GM19043 (cell line): ENCODE data around the gene ATF7.
"Not testable (repeated sequence)": the region's sequence is repeated elsewhere in the genome, so short reads cannot be mapped to it uniquely, and the experiment has no call there.

Experiments
- ATAC-seq: cut with Tn5 transposase; IDR thresholded peaks from one replicate; pipeline ENCODE4 v1.9.1; 2021; ENCODE audit warnings: low read depth; ENCODE audit not compliant: unreplicated experiment

Gene ATF7

DNA sequence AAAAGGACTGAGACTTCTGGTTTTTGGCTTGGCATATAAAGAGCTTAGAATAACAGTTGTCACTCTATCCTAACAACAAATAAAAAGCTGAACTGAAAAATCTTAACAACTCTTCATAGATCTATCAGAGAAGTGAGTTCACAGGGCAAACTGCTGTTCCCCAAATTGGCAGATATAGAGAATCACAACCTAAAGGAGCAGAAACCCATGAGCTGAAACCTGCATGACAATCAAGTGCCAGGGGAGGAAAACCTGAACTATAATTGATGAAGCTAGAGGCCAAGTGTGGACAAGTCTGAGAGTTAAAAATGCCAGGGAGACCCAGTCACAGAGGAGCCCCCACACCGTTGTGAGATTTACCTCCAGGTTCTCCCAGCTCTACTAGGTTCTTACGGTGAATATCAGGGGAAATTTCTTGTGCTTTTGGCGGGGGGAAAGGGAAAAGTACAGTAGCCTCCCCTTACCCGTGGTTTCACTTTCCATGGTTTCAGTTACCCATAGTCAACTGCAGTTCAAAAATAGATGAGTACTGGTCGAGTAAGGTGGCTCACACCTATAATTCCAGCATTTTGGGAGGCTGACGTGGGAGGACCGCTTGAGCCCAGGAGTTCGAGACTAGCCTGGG lies 53.9 kb downstream of the ATF7 start:
- no peak for ATAC-seq

GRCh38 chr12:53571295-53571694 lies 54.9 kb downstream of the ATF7 start:
- ATAC-seq: no peak

DNA sequence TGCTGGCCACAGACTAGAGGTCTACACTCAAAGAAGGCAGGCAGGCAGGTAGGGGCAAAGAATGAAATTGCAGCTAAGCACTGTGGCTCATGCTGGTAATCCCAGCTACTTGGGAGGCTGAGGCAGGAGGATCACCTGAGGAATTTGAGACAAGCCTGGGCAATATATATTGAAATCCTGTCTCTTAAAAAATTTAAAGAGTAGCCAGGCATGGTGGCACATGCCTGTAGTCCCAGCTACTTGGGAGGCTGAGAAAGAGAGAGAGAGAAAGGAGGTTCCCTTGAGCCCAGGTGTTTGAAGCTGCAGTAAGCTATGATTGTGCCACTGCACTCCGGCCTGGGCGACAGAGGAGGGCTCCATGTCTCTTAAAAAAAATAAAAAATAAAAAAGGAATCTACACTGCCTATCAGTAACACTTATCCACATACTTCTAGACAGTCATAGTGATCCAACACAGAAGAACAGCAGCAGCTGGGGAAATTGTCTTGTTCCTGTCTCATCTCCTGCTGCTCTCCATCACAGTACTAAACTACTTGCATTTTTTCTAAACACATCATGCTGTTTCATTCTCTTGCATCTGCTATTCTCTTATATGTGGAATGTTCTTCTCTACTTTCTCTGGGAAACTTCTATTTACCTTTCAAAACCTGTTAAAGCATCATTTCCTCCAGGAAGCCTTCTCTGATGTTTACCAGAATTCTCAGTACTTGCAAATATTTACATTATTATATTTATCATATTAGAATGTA lies 57.2 kb downstream of the ATF7 start:
- ATAC-seq: no peak

GRCh38 chr12:53567961-53568808 lies 58.0 kb downstream of the ATF7 start:
- no peak for ATAC-seq

GRCh38 chr12:53565376-53565775 lies 60.8 kb downstream of the ATF7 start:
- not testable (repeated sequence) for ATAC-seq

DNA sequence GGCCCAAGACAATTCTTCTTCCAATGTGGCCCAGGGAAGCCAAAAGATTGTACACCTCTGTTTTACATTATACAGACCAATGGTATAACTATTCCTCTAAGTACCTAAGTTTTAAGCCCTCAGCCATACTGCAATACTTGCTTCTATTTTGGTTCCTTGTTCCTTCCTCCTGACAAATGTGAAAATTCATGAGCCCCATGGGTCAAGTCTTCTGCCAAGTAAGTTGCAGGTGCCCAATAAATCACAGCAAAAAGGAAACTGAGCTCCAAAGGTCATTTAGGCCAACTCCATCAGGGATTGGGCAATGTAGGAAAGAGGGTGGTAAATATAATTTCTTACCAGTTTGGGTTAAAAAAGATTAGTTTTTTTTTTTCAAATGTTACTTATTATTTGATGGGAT lies 61.2 kb downstream of the ATF7 start:
- no peak for ATAC-seq

- ATAC-seq: no peak
Observed at GRCh38 chr12:53564278-53564677, 61.9 kb downstream of the ATF7 start.

- ATAC-seq: no peak
Observed at GRCh38 chr12:53563452-53564028, 62.6 kb downstream of the ATF7 start.

DNA sequence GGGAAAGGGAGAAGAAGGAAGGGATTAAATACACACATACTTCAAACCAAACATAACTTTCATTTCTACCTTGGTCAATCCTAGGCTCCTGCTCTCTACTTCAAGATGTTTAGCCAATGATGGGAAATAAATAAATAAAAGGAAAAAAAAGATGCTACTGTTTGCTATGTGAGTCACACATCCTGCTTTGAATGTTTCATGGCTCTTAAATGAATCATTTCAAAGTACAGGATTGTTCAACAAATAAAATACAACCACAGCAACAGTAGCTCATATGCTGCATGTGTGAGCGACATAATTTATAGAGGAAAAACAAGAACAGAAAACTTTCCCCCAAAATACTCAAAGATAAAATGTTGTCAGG lies 64.6 kb downstream of the ATF7 start:
- ATAC-seq: no peak

DNA sequence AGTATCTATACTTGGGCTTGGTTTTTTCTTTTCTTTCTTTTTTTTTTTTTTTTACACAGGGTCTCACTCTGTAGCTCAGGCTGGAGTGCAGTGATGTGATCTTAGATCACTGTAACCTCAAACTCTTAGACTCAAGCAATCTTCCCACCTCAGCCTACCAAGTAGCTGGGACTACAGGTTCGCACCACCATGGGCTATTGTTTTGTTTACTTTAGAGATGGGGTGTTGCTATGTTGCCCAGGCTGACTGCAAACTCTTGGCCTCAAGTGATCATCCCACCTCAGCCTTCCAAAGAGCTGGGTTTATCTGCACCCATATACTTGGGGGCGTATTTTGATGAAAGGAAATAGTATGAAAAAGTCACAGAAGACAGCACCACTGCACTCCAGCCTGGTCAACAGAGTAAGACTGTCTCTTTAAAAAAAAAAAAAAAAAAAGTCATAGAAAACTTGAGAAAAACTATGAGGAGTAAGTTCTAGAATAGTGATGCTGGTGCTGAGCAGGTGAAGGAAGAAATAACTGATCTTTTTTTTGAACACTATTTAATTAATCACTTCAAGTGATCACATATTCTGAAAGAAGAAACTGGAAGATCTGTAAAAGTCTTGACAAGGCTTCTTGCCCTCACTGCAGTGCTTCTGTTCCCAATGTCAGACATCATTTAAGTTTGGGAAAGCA lies 65.1 kb downstream of the ATF7 start:
- ATAC-seq: no peak

GRCh38 chr12:53560351-53560750 lies 65.8 kb downstream of the ATF7 start:
- ATAC-seq: no peak

DNA sequence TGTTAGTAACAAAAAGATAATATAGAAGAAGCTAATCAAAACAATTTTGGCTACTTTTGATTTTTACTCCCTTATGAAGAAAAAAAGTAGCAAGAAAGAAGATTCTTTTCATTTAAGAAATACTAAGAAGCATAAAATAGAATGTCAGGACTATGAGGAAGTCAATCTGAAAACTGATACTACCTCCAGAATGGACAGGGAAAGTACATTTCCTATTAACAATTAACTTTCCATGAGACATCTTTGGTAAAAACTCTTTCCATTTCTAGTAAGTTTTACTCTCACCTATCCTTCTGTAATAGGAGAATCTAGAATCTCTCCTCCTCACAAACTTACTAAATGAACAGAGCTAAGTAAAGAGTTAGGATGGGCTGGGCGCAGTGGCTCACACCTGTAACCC lies 67.6 kb downstream of the ATF7 start:
- ATAC-seq: no peak

DNA sequence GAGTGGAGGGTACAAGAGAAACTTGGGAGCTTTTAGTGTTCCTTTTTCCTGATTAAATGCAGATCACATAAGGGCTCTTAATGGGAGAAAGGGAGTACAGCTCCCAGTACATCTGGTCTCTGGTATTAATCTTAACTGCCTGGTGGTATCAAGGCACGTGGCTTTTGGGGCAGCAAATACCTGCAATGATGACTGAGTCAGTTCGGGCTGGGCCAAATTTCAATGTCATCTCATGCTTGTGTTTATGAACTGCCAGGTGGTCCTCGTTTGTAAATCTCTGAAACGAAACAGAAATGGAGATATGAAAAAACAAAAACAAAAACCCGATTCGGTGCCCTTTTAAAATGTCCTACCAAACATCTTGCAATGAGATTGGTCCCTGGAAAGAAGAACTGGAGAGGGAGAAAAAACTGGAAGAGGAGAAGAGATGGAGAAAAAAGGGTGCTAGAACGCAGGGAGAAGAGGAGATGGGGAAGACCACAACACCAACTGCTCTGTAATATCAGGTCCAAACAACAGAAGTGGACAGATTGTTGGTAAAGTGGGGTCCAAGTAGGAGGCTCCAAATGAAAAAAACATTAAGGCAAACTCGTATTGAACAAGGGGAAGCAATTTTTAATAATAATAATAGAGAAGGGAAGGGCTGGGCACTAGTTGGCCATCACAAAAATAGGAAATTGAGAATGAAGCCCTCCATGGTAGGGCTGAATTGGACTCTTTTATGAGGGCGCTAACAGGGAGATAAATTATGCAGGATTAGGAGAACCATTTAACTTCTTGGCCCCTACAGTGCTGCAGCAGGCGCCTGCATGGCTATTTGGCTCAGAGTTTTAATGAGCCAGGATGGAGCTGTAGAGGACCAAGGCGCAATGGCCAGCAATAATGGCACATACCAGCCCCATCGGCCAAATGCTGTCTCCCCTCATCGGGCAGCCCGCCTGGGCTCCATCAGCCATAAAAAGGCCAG lies 73.5 kb downstream of the ATF7 start:
- ATAC-seq: no peak

- no peak for ATAC-seq
Observed at GRCh38 chr12:53551889-53552291, 74.3 kb downstream of the ATF7 start.

DNA sequence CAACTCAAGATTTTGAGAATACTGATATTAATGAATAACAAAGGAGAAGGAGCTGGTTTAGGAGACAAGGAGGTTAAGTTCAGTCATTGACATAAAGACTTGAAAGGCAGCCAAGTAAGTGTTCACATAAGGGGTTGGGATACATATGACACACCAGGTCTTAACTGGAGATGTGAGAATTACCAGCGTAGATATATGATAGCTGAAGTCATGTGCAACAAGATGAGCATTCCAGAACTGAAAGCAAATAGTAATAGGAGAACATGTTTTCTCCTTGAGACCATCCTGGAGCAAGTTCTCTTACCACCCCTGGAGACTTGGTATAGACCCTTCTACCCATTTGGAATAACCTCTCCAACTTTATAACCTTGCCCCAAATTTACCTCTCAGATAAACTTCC lies 75.6 kb downstream of the ATF7 start:
- ATAC-seq: no peak

DNA sequence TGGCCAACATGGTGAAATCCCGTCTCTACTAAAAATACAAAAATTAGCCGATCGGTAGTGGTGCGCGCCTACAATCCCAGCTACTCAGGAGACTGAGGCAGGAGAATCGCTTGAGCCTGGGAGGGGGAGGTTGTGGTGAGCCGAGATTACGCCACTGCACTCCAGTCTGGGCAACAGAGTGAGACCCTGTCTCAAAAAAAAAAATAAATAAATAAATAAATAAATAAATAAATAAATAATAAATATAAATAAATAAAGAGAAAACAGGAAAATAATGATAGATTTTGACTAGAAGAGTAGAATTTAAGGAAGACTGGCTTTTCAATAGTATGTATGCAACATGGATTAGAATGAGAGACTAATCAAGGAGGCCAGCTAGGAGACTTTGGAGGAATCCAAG lies 76.1 kb downstream of the ATF7 start:
- ATAC-seq: not testable (repeated sequence)

DNA sequence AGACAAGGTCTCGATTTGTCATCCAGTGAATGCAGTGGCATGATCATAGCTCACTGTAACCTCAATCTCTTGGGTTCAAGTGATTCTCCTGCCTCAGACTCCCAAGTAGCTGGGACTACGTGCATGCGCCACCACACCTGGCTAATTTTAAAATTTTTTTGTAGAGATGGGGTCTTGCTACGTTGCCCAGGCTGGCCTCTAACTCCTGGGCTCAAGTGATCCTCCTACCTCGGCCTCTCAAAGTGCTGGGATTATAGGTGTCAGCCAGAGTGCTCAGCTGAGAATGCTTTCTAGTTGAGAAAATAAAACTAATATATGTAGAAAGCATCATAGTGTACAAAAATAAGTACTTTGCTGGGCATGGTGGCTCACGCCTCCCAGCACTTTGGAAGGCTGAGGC lies 77.8 kb downstream of the ATF7 start:
- not testable (repeated sequence) for ATAC-seq

DNA sequence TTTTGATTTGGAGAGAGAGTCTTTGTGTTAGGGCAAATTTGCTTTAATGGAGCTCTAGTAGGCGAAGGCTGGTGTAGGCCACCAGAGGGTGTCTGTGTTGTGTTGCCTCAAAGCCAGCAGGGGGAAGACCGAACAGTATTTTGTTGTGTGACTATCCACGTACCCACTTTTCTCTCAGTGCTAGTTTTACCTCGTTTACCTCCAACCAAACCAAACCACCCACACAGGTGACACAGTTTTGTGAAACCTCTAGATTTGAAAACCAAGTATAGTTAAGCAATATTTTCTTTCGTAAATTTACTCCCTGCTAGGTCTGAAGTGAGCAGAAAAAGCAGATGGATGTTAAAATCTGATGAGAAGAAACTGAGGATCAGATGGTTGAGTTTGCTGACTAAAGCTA lies 82.6 kb downstream of the ATF7 start:
- peak; percentile 68 for ATAC-seq

DNA sequence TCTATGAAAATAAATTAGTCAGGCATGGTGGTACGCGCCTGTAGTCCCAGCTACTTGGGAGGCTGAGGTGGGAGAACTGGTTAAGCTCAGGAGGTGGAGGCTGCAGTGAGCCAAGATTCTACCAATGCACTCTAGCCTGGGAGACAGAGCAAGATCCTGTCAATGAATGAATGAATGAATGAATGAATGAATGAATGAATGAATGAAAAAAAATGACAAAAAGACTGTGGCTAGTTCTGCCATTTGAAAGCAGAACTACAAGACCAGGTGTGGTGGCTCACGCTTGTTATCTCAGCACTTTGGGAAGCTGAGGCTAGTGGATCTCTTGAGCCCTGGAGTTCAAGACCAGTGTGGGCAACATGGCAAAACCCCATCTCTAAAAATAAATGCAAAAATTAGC lies 86.7 kb downstream of the ATF7 start:
- ATAC-seq: no peak
